D721Med (cell line): ENCODE measurements around the gene MAP1LC3B2.

Experiments
- DNase-seq: peaks from one replicate; pipeline ENCODE4 v3.0.0; 2011; ENCODE audit warnings: low spot score; ENCODE audit not compliant: insufficient read length
- FAIRE-seq: peaks from 2 replicates; lab custom pipeline; 2011; peaks lifted over from hg19 to GRCh38; lab: Jason Lieb, UNC
- CTCF ChIP-seq: IDR thresholded peaks from 2 replicates; pipeline ENCODE4 v1.5.1; 2012; ENCODE audit warnings: mild to moderate bottlenecking, control low read depth; ENCODE audit not compliant: insufficient read depth; ENCODE audit errors: missing control alignments

The MAP1LC3B2 gene

GRCh38 chr12:116559162-116559935, at the start of gene MAP1LC3B2:
TSS of gene MAP1LC3B2 (plus strand) at chr12:116559381. CDS start at chr12:116575943, 16,562 bp downstream.
- no peak for FAIRE-seq

GRCh38 chr12:116513944-116514343, 45.2 kb upstream of the MAP1LC3B2 start:
- no peak for FAIRE-seq
- DNase-seq: no peak
- no peak for TF ChIP-seq CTCF

More at GRCh38 chr12:116559162-116559935, at the start of gene MAP1LC3B2:
- DNase-seq: no peak
- no peak for TF ChIP-seq CTCF

GRCh38 chr12:116515684-116516083, 43.5 kb upstream of the MAP1LC3B2 start:
- FAIRE-seq (no peak), DNase-seq (no peak)
- TF ChIP-seq CTCF: no peak

- FAIRE-seq (no peak), DNase-seq (no peak)
- TF ChIP-seq CTCF: no peak
These were observed 42.5 kb upstream of the MAP1LC3B2 start for GRCh38 chr12:116516657-116517056.

GRCh38 chr12:116517431-116518045, 41.6 kb upstream of the MAP1LC3B2 start:
- TF ChIP-seq CTCF: no peak
- DNase-seq (no peak), FAIRE-seq (no peak)

- no peak for TF ChIP-seq CTCF
- FAIRE-seq: no peak
These were observed 38.9 kb upstream of the MAP1LC3B2 start for GRCh38 chr12:116520225-116520760.

More at GRCh38 chr12:116520225-116520760, 38.9 kb upstream of the MAP1LC3B2 start:
- DNase-seq: no peak
